ENCODE data around the gene PARD3B. TPM values are rescaled to one million over a fixed set of nuclear protein-coding genes. Genes with fewer than 3 reads are reported as not detected.

Gene PARD3B
- total RNA-seq, 1 experiment from 2014 or later, result 10.1 TPM

DNA sequence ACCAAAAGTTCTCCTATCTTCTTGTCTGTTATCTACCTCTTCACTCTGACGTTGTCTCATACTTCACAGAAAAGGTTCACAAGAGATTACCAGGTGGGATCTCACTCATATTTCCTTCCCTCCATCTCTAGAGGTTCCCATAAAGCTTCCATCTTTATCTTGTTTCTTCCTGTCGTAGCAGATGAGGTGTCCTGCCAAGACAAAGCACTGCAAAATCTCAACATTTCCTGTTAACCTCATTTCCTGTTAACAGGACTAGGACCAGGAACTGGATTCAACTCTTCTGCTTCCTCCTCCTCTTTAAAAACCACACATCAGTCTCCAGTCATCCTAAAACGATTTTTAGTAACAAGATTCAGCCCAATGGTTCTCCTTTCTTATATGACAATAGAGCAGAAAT is 624.2 kb downstream of the PARD3B start:
- TF ChIP-seq CTCF (IDR thresholded peaks at IDR 0.05; ENCODE audit: unreplicated experiment), result no peak
- CTCF ChIA-PET, result no interaction called here
- BruUV-seq (replicated peaks), result no TSS peak
- no peaks in the 10 kb centered on the region for H3K27me3 Mint-ChIP-seq (ENCODE audit: unreplicated experiment)
- no peaks in the 10 kb centered on the region for H3K36me3 Mint-ChIP-seq (ENCODE audit: insufficient read depth, unreplicated experiment)
- H3K9me3 Mint-ChIP-seq (ENCODE audit: low read depth, unreplicated experiment), result no peaks in the 10 kb centered on the region
- H3K4me3 Mint-ChIP-seq (ENCODE audit: low read depth, unreplicated experiment), result no peak overlapping the region
- intact Hi-C loops (cut with micrococcal nuclease; ENCODE audit: unreplicated experiment), result no loop called here
- DNase-seq, result no peak
- no peak overlapping the region for H3K27ac Mint-ChIP-seq (ENCODE audit: unreplicated experiment)
- no peaks in the 10 kb centered on the region for H3K4me1 Mint-ChIP-seq (ENCODE audit: low read depth, unreplicated experiment)

DNA sequence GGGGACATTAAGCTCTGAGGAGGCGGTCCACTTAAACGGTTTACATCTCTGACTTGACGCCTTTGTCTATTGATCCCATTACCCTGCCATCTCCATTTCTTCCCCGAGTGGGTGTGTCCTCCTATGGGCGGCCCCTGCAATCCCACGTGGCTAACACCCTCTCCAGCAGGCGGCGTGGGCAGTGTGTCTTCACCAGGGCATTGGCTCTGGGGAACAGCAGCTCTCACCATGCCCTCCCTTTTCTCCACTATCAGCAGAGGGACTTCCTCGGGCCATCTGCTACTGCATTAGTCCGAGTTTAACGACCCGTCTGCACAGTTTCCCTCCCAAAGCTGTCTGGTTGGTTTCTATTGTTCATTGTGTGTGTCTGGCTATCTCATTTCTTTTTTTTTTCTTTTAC is 625.1 kb downstream of the PARD3B start:
- intact Hi-C loops (cut with micrococcal nuclease; ENCODE audit: unreplicated experiment), result no loop called here
- H3K4me3 Mint-ChIP-seq (ENCODE audit: low read depth, unreplicated experiment), result no peak overlapping the region
- no TSS peak for BruUV-seq (replicated peaks)
- no peak for TF ChIP-seq CTCF (IDR thresholded peaks at IDR 0.05; ENCODE audit: unreplicated experiment)
- DNase-seq, result no peak
- no peaks in the 10 kb centered on the region for H3K4me1 Mint-ChIP-seq (ENCODE audit: low read depth, unreplicated experiment)
- CTCF ChIA-PET, result no interaction called here
- no peaks in the 10 kb centered on the region for H3K9me3 Mint-ChIP-seq (ENCODE audit: low read depth, unreplicated experiment)
- H3K27ac Mint-ChIP-seq (ENCODE audit: unreplicated experiment), result no peak overlapping the region
- H3K27me3 Mint-ChIP-seq (ENCODE audit: unreplicated experiment), result no peaks in the 10 kb centered on the region
- H3K36me3 Mint-ChIP-seq (ENCODE audit: insufficient read depth, unreplicated experiment), result no peaks in the 10 kb centered on the region

- BruUV-seq (replicated peaks), result no TSS peak
- CTCF ChIA-PET, result no interaction called here
- intact Hi-C loops (cut with micrococcal nuclease; ENCODE audit: unreplicated experiment), result no loop called here
- Mint-ChIP-seq H3K4me3 (ENCODE audit: low read depth, unreplicated experiment) (no peak overlapping the region), H3K4me1 (ENCODE audit: low read depth, unreplicated experiment) (no peaks in the 10 kb centered on the region), H3K27me3 (ENCODE audit: unreplicated experiment) (no peaks in the 10 kb centered on the region), H3K9me3 (ENCODE audit: low read depth, unreplicated experiment) (no peaks in the 10 kb centered on the region), H3K27ac (ENCODE audit: unreplicated experiment) (no peak overlapping the region), H3K36me3 (ENCODE audit: insufficient read depth, unreplicated experiment) (no peaks in the 10 kb centered on the region)
- DNase-seq, result no peak
- TF ChIP-seq CTCF (IDR thresholded peaks at IDR 0.05; ENCODE audit: unreplicated experiment), result no peak
These were observed 626.1 kb downstream of the PARD3B start for GRCh38 chr2:205171261-205171940.

- Mint-ChIP-seq H3K27me3 (ENCODE audit: unreplicated experiment) (no peaks in the 10 kb centered on the region), H3K4me3 (ENCODE audit: low read depth, unreplicated experiment) (no peak overlapping the region), H3K27ac (ENCODE audit: unreplicated experiment) (no peak overlapping the region), H3K4me1 (ENCODE audit: low read depth, unreplicated experiment) (no peaks in the 10 kb centered on the region), H3K36me3 (ENCODE audit: insufficient read depth, unreplicated experiment) (no peaks in the 10 kb centered on the region), H3K9me3 (ENCODE audit: low read depth, unreplicated experiment) (no peaks in the 10 kb centered on the region)
- no TSS peak for BruUV-seq (replicated peaks)
- intact Hi-C loops (cut with micrococcal nuclease; ENCODE audit: unreplicated experiment), result no loop called here
- no peak for TF ChIP-seq CTCF (IDR thresholded peaks at IDR 0.05; ENCODE audit: unreplicated experiment)
- DNase-seq, result no peak
- CTCF ChIA-PET, result no interaction called here
These were observed 630.6 kb downstream of the PARD3B start for GRCh38 chr2:205175831-205176230.
